ENCODE measurements around the gene NEK10.
A peak's percentile ranks its signal among the peaks of the same experiment; 100 is the strongest.

The NEK10 gene

GRCh38 chr3:27357665-27358258 lies 11.4 kb downstream of the NEK10 start:
- Histone ChIP-seq H3K9me3 (ENCODE audit: severe bottlenecking) (no peaks in the 10 kb centered on the region), H3K4me3 (ENCODE audit: severe bottlenecking) (no peak overlapping the region), H3K27ac (ENCODE audit: poor library complexity, severe bottlenecking) (no peak overlapping the region), H3K27me3 (ENCODE audit: insufficient read depth, poor library complexity, severe bottlenecking) (no peaks in the 10 kb centered on the region), H3K4me1 (ENCODE audit: insufficient read depth, poor library complexity, severe bottlenecking) (peaks cover 7% of the 10 kb centered on the region), H3K36me3 (ENCODE audit: low read depth) (no peaks in the 10 kb centered on the region)
- no peak for DNase-seq (ENCODE audit: low spot score)
- peak; percentile 81 for ATAC-seq (ENCODE audit: low read depth)
- TF ChIP-seq, protein P1, sequence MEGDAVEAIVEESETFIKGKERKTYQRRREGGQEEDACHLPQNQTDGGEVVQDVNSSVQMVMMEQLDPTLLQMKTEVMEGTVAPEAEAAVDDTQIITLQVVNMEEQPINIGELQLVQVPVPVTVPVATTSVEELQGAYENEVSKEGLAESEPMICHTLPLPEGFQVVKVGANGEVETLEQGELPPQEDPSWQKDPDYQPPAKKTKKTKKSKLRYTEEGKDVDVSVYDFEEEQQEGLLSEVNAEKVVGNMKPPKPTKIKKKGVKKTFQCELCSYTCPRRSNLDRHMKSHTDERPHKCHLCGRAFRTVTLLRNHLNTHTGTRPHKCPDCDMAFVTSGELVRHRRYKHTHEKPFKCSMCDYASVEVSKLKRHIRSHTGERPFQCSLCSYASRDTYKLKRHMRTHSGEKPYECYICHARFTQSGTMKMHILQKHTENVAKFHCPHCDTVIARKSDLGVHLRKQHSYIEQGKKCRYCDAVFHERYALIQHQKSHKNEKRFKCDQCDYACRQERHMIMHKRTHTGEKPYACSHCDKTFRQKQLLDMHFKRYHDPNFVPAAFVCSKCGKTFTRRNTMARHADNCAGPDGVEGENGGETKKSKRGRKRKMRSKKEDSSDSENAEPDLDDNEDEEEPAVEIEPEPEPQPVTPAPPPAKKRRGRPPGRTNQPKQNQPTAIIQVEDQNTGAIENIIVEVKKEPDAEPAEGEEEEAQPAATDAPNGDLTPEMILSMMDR (IDR thresholded peaks at IDR 0.05; ENCODE audit: poor library complexity, severe bottlenecking): peak; percentile 78

DNA sequence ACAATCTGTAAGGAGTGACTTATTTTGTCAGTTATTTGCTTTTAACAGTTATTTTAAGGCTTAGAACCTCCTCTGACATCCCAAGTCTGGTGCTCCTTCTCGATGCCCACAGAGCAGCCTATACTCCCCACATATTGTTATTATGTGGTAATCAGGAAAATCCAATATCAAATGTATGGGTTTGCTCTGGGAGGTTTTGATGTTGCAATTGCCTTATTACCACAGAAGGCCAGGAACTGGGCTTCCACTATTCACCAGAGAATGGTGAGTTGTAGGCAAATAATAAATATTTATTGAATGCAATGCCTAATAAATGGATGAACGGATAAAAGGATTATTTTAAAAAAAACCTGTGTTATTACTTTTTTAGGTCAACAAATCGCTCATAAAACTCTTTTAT lies 12.2 kb downstream of the NEK10 start:
- no peak for DNase-seq (ENCODE audit: low spot score)
- Histone ChIP-seq H3K9me3 (ENCODE audit: severe bottlenecking) (no peaks in the 10 kb centered on the region), H3K4me3 (ENCODE audit: severe bottlenecking) (no peak overlapping the region), H3K36me3 (ENCODE audit: low read depth) (no peaks in the 10 kb centered on the region), H3K27me3 (ENCODE audit: insufficient read depth, poor library complexity, severe bottlenecking) (no peaks in the 10 kb centered on the region), H3K27ac (ENCODE audit: poor library complexity, severe bottlenecking) (no peak overlapping the region), H3K4me1 (ENCODE audit: insufficient read depth, poor library complexity, severe bottlenecking) (peaks cover 8% of the 10 kb centered on the region)
- ATAC-seq (ENCODE audit: low read depth): no peak
- TF ChIP-seq, protein P1 (IDR thresholded peaks at IDR 0.05; ENCODE audit: poor library complexity, severe bottlenecking): no peak

GRCh38 chr3:27354588-27355203 lies 14.5 kb downstream of the NEK10 start:
- no peak for DNase-seq (ENCODE audit: low spot score)
- Histone ChIP-seq H3K36me3 (ENCODE audit: low read depth) (no peaks in the 10 kb centered on the region), H3K9me3 (ENCODE audit: severe bottlenecking) (no peaks in the 10 kb centered on the region), H3K27me3 (ENCODE audit: insufficient read depth, poor library complexity, severe bottlenecking) (no peaks in the 10 kb centered on the region), H3K27ac (ENCODE audit: poor library complexity, severe bottlenecking) (no peak overlapping the region), H3K4me3 (ENCODE audit: severe bottlenecking) (no peak overlapping the region), H3K4me1 (ENCODE audit: insufficient read depth, poor library complexity, severe bottlenecking) (peaks cover 13% of the 10 kb centered on the region)
- no peak for ATAC-seq (ENCODE audit: low read depth)
- TF ChIP-seq, protein P1 (IDR thresholded peaks at IDR 0.05; ENCODE audit: poor library complexity, severe bottlenecking): no peak

DNA sequence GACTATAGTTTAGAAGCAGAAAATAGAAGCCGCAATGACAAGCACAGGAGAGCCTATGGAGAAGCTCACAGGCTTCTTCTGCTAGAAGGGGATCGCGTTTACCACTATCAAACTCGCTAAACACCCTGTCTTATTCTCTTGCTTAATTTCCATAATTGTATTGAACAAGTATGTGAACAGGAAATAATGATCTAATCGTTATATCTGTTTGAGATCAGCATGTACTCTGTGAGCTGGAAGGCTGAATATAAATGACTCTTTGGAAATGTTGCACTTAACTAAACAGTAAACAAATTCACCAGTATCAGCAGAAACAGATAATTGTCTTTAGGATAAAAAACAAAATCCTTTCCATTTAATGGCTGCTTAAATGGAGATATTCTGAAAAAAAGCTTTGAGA lies 15.0 kb downstream of the NEK10 start:
- ATAC-seq (ENCODE audit: low read depth) (no peak), DNase-seq (ENCODE audit: low spot score) (no peak)
- Histone ChIP-seq H3K27me3 (ENCODE audit: insufficient read depth, poor library complexity, severe bottlenecking) (no peaks in the 10 kb centered on the region), H3K36me3 (ENCODE audit: low read depth) (no peaks in the 10 kb centered on the region), H3K4me3 (ENCODE audit: severe bottlenecking) (no peak overlapping the region), H3K27ac (ENCODE audit: poor library complexity, severe bottlenecking) (no peak overlapping the region), H3K4me1 (ENCODE audit: insufficient read depth, poor library complexity, severe bottlenecking) (peaks cover 13% of the 10 kb centered on the region), H3K9me3 (ENCODE audit: severe bottlenecking) (no peaks in the 10 kb centered on the region)
- TF ChIP-seq, protein P1 (IDR thresholded peaks at IDR 0.05; ENCODE audit: poor library complexity, severe bottlenecking): no peak

GRCh38 chr3:27353221-27353620 lies 16.0 kb downstream of the NEK10 start:
- Histone ChIP-seq H3K4me3 (ENCODE audit: severe bottlenecking) (no peak overlapping the region), H3K9me3 (ENCODE audit: severe bottlenecking) (no peaks in the 10 kb centered on the region), H3K27me3 (ENCODE audit: insufficient read depth, poor library complexity, severe bottlenecking) (no peaks in the 10 kb centered on the region), H3K36me3 (ENCODE audit: low read depth) (no peaks in the 10 kb centered on the region), H3K27ac (ENCODE audit: poor library complexity, severe bottlenecking) (no peak overlapping the region), H3K4me1 (ENCODE audit: insufficient read depth, poor library complexity, severe bottlenecking) (peaks cover 13% of the 10 kb centered on the region)
- TF ChIP-seq, protein P1 (IDR thresholded peaks at IDR 0.05; ENCODE audit: poor library complexity, severe bottlenecking): no peak
- no peak for ATAC-seq (ENCODE audit: low read depth)
- DNase-seq (ENCODE audit: low spot score): no peak
